SU-DHL-6 (cell line): ENCODE measurements around the gene ARMC10.

Source experiments
- EZH2phosphoT487 ChIP-seq: fragments of 200-600 bp; sonication (generic), shearing (Covaris generic); conservative IDR thresholded peaks from 2 replicates; pipeline ENCODE4 v1.6.1; 2018; ENCODE audit warnings: mild to moderate bottlenecking, antibody characterized with exemption, low read length, moderate library complexity, mixed read lengths
- TF ChIP-seq, protein P1 (sequence below): fragments of 200-600 bp; sonication (generic); IDR thresholded peaks from one replicate; pipeline ENCODE4 v1.5.1; 2017; ENCODE audit warnings: antibody characterized with exemption, mild to moderate bottlenecking, low read length, moderate library complexity; ENCODE audit not compliant: insufficient read depth, poor library complexity, severe bottlenecking

DNA sequence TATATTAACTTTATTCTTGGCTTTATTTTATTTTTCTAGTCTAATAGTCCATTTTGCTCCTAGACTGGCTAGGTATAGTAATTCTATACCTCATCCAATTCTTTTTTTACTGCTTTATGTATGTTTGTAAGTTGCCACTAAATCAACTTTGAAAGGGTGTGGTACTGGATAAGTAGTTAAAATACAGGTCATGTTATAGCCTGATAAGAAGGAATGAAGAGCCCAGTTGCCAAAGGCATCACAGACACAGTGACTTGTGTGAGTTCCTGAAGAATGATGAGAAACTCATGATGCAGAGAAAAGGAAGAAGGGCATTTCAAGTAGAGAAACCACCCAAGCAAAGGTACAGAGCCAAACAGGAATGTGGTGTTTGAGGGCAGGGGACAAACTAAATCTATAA is 46.7 kb downstream of the ARMC10 start:
- TF ChIP-seq, protein P1, sequence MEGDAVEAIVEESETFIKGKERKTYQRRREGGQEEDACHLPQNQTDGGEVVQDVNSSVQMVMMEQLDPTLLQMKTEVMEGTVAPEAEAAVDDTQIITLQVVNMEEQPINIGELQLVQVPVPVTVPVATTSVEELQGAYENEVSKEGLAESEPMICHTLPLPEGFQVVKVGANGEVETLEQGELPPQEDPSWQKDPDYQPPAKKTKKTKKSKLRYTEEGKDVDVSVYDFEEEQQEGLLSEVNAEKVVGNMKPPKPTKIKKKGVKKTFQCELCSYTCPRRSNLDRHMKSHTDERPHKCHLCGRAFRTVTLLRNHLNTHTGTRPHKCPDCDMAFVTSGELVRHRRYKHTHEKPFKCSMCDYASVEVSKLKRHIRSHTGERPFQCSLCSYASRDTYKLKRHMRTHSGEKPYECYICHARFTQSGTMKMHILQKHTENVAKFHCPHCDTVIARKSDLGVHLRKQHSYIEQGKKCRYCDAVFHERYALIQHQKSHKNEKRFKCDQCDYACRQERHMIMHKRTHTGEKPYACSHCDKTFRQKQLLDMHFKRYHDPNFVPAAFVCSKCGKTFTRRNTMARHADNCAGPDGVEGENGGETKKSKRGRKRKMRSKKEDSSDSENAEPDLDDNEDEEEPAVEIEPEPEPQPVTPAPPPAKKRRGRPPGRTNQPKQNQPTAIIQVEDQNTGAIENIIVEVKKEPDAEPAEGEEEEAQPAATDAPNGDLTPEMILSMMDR = no peak
- TF ChIP-seq EZH2phosphoT487 = no peak
